HG02938 (cell line): ENCODE measurements around the gene ANKIB1.
"Not testable (repeated sequence)": the region's sequence is repeated elsewhere in the genome, so short reads cannot be mapped to it uniquely, and the experiment has no call there.

Experiments used
- ATAC-seq: cut with Tn5 transposase; IDR thresholded peaks from one replicate; pipeline ENCODE4 v1.9.1; 2021; ENCODE audit warnings: mild to moderate bottlenecking, moderate library complexity; ENCODE audit not compliant: unreplicated experiment

ANKIB1 gene

GRCh38 chr7:92402920-92403759 is 157.4 kb downstream of the ANKIB1 start:
- ATAC-seq = no peak

GRCh38 chr7:92403760-92404074 is 157.9 kb downstream of the ANKIB1 start:
- no peak for ATAC-seq

- ATAC-seq = no peak
Observed at GRCh38 chr7:92404170-92404614, 158.4 kb downstream of the ANKIB1 start.

GRCh38 chr7:92409357-92409756 is 163.6 kb downstream of the ANKIB1 start:
- ATAC-seq = no peak

- ATAC-seq = not testable (repeated sequence)
Observed at GRCh38 chr7:92410162-92410561, 164.4 kb downstream of the ANKIB1 start.

- ATAC-seq = no peak
Observed at GRCh38 chr7:92412745-92413144, 167.0 kb downstream of the ANKIB1 start.

GRCh38 chr7:92413550-92413949 is 167.8 kb downstream of the ANKIB1 start:
- no peak for ATAC-seq

GRCh38 chr7:92415225-92415624 is 169.5 kb downstream of the ANKIB1 start:
- no peak for ATAC-seq

- no peak for ATAC-seq
Observed at GRCh38 chr7:92417913-92418312, 172.1 kb downstream of the ANKIB1 start.

GRCh38 chr7:92421676-92422435 is 176.1 kb downstream of the ANKIB1 start:
- ATAC-seq = no peak

- no peak for ATAC-seq
Observed at GRCh38 chr7:92422926-92423325, 177.2 kb downstream of the ANKIB1 start.

- no peak for ATAC-seq
Observed at GRCh38 chr7:92423710-92424131, 177.9 kb downstream of the ANKIB1 start.

GRCh38 chr7:92425311-92425947 is 179.7 kb downstream of the ANKIB1 start:
- no peak for ATAC-seq

- no peak for ATAC-seq
Observed at GRCh38 chr7:92427193-92427592, 181.4 kb downstream of the ANKIB1 start.

GRCh38 chr7:92432299-92432946 is 186.6 kb downstream of the ANKIB1 start:
- no peak for ATAC-seq

- no peak for ATAC-seq
Observed at GRCh38 chr7:92433019-92433418, 187.2 kb downstream of the ANKIB1 start.

- ATAC-seq = no peak
Observed at GRCh38 chr7:92435542-92435941, 189.8 kb downstream of the ANKIB1 start.

GRCh38 chr7:92436612-92437445 is 191.1 kb downstream of the ANKIB1 start:
- ATAC-seq = no peak

- no peak for ATAC-seq
Observed at GRCh38 chr7:92437956-92438491, 192.2 kb downstream of the ANKIB1 start.

GRCh38 chr7:92442720-92443119 is 196.9 kb downstream of the ANKIB1 start:
- ATAC-seq = not testable (repeated sequence)
